NK-92 (cell line): ENCODE results near the gene ZSCAN29.

ENCODE experiments used
- DNase-seq: peaks from one replicate; lab custom pipeline; 2025; ENCODE audit not compliant: unreplicated experiment; lab: John Stamatoyannopoulos, UW

The ZSCAN29 gene

DNA sequence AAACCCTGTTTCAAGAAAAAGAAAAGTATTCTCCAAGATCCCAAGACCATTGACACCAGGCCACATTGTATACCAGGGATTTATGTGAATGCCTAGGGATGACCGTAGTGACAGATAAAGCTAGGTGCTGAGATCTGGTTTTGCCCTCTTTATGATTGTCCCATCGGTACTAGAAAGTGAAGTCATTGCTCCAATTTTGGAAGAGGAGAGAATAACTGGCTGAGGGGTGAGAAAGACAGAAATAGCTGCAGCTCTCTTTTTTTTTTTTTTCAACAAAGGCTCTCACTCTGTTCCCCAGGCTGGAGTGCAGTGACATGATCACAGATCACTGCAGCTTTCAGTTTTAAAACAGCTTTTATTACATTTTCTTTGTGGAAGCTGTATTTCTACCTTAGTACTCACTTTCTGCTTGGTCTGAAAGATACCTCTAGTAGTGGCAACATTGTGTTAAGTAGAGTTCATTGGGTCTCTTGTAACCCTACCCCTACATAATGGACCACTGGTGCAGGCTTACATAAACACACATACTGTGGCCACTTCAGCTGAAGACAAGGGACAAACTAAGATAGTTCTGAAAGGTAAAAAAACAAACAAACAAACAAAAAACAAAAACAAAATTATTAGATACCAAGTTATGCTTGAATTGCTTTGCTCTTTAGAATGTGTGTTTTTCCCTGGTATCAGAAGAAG lies 18.0 kb downstream of the ZSCAN29 start:
- DNase-seq = no peak

GRCh38 chr15:43347114-43347513 lies 23.7 kb downstream of the ZSCAN29 start:
- DNase-seq = no peak

DNA sequence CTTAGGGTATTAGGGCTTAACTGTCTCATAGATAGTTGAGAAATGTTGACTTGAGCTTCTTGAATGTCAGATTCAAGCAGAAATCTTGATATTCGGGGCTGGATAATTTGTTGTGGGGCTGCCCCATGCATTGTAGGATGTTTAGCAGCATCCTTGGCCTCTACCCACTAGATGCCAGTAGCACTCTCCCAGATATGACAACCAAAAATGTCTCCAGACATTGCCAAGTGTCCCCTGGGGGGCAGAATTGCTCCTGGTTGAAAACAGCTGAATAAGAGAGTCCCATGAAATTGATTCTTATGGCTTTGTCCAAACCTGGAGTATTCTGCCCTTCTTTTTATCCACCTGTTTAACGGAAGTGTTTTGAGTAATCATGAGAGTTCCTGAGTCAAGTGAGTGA lies 24.5 kb downstream of the ZSCAN29 start:
- no peak for DNase-seq

DNA sequence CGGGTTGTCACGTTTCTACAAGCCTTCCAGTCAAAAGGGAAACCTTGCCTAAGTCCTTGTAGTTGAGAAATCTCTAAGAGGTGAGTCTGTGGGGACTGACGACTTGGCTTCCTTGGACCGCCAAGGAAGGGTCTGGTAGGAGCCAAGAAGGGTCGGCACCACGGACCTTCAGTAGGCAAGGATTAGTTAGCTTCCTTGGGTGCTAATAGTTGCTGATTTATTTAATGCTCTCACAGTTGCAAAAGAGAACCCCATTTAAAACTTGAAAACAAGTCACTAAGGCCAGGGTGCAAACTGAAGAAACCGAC lies 40.1 kb downstream of the ZSCAN29 start:
- DNase-seq = no peak

DNA sequence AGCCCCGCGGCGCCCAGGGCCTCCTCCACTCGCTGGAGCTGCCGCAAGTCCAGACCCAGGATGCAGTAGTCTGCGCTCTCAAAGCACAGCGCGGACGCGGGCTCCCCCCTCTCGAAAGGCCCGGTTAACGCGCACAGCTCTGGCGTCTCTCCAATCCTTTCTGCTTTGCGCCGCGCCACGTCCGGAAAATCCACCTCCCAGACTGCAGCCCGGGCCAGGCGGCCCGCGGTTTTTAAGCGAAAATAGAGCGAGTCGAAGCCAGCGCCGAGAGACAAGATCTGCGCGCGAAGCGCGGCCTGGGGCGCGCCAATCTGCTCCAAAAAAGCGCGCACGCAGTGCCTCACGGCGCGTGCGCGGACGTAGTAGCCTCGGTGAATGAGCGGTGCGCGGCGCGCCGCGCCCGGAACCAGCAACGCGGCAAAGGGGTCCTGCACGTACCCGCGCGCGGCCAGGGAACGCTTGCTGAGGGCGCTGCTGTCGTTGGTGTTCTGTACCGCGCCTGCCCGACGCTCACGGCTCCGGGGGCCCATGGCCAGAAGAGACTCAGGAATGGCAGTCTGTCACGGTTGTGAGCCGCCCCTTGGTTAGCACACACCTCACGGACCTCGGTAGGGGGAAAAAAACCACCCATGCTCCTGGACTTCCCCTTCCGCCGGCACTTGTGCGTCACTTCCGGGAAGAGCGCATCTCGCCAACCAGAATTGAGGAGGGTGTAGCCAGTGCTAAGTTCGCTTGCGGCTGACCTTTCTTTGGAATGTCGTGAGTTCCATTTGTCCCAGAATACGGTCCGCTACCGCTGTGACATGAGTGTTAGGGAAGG lies 40.7 kb downstream of the ZSCAN29 start, which contains the start of gene LCMT2:
Gene LCMT2, minus strand, starts transcription at position 614 of the 820 bp plus-strand sequence. Its CDS starts 84 bp downstream, at position 530.
- DNase-seq = peak; percentile 67

GRCh38 chr15:43329217-43329959 lies 41.5 kb downstream of the ZSCAN29 start:
- no peak for DNase-seq

DNA sequence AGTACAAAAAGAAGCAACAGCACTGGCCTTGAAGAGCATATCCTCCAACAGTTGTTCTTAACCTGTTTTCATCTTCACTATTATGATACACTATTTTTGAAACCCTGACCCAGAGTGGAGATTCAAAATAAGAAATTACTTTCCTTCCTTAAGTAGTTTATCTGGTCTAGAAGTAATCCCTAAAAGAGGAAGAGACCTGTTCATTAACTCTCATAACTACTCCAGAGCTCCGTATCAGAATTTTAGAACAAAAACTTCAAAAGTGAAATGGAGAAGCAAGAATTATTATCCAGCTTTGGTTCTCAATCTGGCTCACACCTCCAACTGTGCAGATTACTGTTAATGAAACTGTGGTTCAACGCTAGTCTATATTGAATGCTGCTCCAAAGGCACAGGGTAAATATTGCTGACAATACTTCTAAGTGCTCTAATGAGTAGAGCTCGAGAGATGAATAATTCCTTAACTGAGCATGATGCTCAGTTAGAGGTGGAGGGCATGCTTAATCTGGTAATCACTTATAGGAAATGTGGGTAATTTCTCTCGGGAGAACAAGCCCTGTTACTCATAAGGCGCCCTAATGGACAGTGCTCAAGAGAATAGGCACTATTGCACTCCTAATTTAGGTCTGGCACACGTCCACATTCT lies 45.7 kb downstream of the ZSCAN29 start:
- DNase-seq = no peak

DNA sequence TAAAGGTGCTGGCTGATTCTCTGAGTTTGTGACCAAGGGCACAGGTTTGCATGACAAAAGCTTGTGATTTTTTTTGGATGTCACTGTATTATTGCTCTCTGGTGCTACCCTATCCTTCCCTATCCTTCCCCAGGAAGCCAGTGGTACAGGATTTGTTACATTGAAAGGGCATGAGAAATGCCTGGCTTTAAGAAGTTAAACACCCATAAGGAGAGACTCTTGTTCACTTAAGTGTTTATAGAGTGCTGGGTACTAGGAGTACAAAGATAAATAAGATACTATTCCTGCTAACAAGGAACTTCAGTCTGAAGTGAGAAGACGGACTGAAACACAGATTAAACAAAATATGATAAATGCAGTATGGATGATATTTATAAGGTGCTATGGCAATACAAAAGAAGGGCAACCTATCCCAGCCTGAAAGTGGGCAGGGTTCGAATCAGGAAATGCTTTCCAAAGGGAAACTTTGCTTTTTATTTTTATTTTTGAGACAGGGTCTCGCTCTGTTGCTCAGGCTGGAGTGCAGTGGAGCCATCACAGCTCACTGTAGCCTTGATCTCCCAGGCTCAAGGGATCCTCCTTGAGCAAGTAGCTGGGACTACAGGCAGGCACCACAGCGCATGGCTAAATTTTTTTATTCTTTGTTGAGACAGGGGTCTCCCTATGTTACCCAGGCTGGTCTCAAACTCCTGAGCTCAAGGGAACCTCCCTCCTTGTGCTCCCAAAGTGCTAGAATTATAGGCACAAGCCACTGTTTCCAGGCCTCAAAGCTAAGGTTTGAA lies 51.7 kb downstream of the ZSCAN29 start:
- DNase-seq = no peak

DNA sequence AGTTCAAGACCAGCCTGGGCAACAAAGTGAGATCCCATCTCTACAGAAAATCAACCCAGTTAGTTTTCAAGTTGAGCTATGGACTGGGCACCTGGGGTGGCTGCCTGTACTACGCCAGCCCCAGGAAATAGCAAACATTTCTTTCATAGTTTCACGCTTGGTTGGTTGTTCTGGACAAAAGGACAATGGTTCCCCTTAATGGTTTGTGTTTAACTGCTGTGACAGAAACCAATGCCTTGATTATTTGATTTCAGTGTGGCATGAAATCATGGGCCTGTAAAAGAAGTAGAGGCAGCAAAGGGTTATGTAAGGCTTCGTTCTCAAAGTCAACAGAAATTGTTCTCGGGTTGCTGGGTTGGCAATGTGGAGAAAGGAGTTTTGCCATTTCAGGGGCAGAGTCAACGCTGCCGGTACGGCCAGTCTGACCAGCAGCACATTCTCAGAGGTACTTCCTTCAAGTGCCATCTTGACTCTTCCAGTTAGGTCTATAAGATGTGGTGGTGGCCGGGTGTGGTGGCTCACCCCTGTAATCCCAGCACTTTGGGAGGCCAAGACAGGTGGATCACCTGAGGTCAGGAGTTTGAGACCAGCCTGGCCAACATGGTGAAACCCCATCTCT lies 53.2 kb downstream of the ZSCAN29 start:
- no peak for DNase-seq

DNA sequence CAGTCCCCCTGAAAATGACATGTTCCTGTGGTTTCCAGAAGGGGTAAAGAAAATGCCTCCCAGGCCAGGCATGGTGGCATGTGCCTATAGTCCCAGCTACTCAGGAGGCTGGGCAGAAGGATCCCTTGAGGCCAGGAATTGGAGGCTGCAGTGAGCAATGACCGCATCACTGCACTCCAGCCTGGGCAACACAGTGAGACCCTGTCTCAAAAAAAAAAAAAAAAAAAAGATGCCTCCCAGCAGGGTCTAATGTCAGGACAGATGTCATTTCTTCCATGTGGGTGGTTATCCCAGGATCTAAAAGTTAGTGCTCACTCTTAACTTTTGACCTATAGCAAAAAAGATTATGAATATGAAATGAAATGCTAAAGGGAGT lies 53.9 kb downstream of the ZSCAN29 start:
- DNase-seq = no peak

GRCh38 chr15:43316016-43316970 lies 54.5 kb downstream of the ZSCAN29 start:
- no peak for DNase-seq

GRCh38 chr15:43314171-43314570 lies 56.7 kb downstream of the ZSCAN29 start:
- DNase-seq = no peak

- DNase-seq = no peak
These were observed 58.5 kb downstream of the ZSCAN29 start for GRCh38 chr15:43312378-43312777.
